ENCODE data around the gene ATP9B.

GRCh38 chr18:79211844-79212243, 142.7 kb downstream of the ATP9B start:
- TF ChIP-seq CTCF (IDR thresholded peaks at IDR 0.05) (no peak), POLR2AphosphoS5 (IDR thresholded peaks at IDR 0.05; ENCODE audit: low read depth, low read length) (no peak)

Data from Panc1 (cell line).